ENCODE measurements around the gene SLF1.

SLF1 gene

DNA sequence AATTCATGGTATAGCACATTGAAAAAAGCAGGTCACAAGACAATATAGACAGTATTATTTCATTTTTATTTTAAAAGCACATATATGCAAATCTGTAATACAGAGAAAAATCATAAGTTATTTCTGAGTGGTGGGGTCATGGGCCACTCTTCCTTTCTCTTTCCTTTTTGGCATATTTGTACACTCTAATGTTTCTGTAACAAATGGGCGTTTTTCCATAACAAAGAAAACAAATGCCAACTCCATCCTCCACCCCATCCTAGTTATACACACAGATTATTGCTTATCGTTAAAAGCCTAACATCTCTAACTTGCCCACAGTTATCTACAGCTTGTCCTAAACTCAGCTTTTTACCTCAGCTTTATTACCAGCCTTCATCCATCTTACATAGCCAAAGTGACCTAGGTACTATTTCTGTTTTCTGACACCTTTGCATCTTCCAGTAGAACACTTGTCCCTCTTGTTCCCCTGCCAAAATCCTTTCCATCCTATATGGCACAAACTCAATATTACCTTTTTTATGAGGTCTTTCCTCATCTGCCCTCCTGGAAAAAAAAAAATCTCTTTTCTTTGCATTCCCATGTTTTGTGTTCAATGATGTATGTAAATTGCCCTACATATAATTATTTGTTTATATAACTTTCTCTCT, 4.2 kb upstream of the SLF1 start:
- DNase-seq (ENCODE audit: low read depth): no peak
- H3K4me3 ChIP-seq (ENCODE audit: low read depth, low read length): no peak overlapping the region
- TF ChIP-seq, protein P1, sequence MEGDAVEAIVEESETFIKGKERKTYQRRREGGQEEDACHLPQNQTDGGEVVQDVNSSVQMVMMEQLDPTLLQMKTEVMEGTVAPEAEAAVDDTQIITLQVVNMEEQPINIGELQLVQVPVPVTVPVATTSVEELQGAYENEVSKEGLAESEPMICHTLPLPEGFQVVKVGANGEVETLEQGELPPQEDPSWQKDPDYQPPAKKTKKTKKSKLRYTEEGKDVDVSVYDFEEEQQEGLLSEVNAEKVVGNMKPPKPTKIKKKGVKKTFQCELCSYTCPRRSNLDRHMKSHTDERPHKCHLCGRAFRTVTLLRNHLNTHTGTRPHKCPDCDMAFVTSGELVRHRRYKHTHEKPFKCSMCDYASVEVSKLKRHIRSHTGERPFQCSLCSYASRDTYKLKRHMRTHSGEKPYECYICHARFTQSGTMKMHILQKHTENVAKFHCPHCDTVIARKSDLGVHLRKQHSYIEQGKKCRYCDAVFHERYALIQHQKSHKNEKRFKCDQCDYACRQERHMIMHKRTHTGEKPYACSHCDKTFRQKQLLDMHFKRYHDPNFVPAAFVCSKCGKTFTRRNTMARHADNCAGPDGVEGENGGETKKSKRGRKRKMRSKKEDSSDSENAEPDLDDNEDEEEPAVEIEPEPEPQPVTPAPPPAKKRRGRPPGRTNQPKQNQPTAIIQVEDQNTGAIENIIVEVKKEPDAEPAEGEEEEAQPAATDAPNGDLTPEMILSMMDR (conservative IDR thresholded peaks at IDR 0.05; ENCODE audit: low read depth, low read length): no peak

DNA sequence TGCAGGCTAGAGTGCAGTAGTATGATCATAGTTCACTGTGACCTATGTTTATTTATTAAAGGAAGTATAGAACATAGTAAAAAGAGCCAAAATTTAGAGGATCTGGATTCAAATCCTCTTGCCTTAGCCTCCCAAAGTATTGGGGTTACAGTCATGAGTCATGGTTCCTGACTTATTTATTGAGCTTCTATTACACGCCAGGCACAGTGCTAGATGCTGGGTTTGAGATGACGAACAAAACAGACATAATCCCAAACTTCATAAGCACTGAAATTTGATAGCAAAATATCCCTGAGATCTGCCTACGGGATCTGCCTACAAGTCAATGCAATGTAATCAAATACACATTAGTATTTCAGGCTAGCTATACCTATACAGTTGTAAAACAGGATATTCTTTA, 2.6 kb upstream of the SLF1 start:
- DNase-seq (ENCODE audit: low read depth): no peak
- H3K4me3 ChIP-seq (ENCODE audit: low read depth, low read length): no peak overlapping the region
- TF ChIP-seq, protein P1 (conservative IDR thresholded peaks at IDR 0.05; ENCODE audit: low read depth, low read length): no peak

DNA sequence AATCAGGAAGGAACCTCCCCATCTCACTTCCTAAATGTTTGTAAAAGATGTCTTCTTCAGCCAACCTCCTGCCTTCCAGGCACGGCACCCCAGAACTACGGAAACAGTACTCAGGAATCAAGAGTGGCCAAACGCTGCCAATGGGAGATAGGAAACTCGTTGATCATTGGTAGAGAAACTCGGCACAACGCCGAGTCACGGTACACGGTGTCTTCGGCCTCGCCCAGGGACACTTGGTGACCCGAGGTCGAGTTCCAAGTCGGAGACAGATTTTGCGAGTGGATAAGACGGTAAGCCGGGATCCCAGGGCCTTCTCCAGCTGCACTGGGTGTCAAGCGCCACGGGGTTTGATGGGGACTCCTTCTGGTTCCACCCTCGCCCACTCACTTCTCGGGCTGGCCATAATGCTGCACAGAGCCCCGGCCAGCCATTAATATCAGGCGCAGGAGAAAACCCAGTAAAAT, 408 bp upstream of the SLF1 start:
- TF ChIP-seq, protein P1 (conservative IDR thresholded peaks at IDR 0.05; ENCODE audit: low read depth, low read length): no peak
- peak; percentile 72 for DNase-seq (ENCODE audit: low read depth)

DNA sequence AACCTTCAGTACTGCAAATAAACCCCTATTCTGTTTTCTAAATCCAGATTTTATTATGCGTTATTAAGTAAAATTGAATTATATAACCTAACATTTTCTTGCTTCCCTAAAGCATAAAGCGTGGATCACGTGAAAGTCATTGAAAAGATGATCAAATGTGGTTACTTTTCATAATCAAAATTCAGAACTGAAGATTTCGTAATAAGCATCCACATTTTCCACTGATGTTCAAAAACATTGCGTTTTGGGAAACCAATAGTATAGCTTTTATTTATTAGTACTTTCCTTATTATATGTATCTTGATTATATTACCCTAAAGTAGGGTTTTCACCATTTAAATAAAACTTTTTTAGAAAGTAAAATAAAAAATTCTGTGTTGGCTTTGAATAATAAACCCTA, 1.8 kb downstream of the SLF1 start:
- H3K4me3 ChIP-seq (ENCODE audit: low read depth, low read length): no peak overlapping the region
- TF ChIP-seq, protein P1 (conservative IDR thresholded peaks at IDR 0.05; ENCODE audit: low read depth, low read length): no peak

More for the DNA sequence above, 408 bp upstream of the SLF1 start:
- peak overlapping the region; percentile 82 for H3K4me3 ChIP-seq (ENCODE audit: low read depth, low read length)

DNA sequence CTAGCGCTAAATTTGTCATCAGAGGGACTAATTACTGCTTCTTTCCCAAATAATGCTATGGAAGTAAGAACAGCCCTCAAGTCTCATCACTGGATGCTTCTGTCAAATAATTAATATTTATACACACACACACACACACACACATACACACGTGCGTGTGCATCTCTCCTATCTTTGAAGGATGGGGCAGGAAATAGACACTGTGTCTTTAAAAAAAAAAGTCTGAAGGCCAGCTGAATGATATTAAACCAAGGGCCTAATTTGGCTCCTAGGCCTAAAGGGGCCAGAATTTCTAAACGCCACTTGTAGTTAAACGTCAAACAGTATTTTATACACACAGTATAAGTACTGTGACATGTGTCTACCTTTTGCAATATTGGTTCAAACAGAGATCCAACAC, 3.3 kb downstream of the SLF1 start:
- TF ChIP-seq, protein P1 (conservative IDR thresholded peaks at IDR 0.05; ENCODE audit: low read depth, low read length): no peak
- peak; percentile 6 for DNase-seq (ENCODE audit: low read depth)
- H3K4me3 ChIP-seq (ENCODE audit: low read depth, low read length): no peak overlapping the region

More for the DNA sequence above, 1.8 kb downstream of the SLF1 start:
- DNase-seq (ENCODE audit: low read depth): no peak

DNA sequence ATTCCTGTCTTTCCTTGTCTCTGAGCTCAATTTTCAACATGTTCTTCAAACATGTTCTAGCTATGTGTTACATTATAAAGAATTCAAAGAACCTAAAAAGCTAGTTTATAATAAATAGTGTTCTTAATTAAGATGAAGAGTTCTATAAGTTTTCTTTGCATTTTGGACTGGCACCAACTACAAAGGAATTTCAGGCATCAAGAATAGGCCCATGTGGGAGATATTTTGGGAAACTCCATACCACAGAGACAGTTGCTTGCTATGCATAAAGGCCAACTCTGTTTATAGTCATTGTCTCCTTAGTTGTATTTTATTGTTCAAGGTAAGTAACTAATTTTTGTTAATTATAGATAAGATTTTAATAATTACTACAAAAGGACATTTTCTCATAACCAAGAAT, 4.5 kb downstream of the SLF1 start:
- TF ChIP-seq, protein P1 (conservative IDR thresholded peaks at IDR 0.05; ENCODE audit: low read depth, low read length): no peak
- no peak for DNase-seq (ENCODE audit: low read depth)
- no peak overlapping the region for H3K4me3 ChIP-seq (ENCODE audit: low read depth, low read length)

DNA sequence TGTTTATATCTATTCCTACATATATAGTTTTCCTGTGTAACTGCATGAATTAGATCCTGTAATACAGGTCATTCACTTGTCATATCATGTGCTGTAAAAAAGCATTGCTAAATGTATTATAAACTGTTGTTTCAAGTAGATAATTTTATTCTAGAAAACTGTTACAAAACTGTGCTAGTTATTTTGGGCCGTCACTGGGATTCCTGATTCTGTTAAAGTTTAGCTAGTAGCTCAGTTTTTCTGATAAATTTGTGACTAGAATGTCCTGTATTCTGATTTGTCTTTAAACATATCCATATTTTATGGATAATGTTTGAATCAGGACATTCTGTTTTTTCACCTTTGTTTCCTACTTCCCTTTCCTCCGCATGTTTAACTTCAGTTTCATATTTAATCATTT, 5.4 kb downstream of the SLF1 start:
- no peak overlapping the region for H3K4me3 ChIP-seq (ENCODE audit: low read depth, low read length)
- DNase-seq (ENCODE audit: low read depth): no peak
- TF ChIP-seq, protein P1 (conservative IDR thresholded peaks at IDR 0.05; ENCODE audit: low read depth, low read length): no peak

All from choroid plexus epithelial cell (primary cell).